Putamen (tissue), 1 donor: Measurements from ENCODE around the gene SLC5A6.
"Not testable (repeated sequence)": the region's sequence is repeated elsewhere in the genome, so short reads cannot be mapped to it uniquely, and the experiment has no call there.

Experiments
- DNase-seq: peaks from one replicate; pipeline ENCODE4 v3.0.0-alpha.2; 2016; ENCODE audit warnings: low spot score

SLC5A6 gene

DNA sequence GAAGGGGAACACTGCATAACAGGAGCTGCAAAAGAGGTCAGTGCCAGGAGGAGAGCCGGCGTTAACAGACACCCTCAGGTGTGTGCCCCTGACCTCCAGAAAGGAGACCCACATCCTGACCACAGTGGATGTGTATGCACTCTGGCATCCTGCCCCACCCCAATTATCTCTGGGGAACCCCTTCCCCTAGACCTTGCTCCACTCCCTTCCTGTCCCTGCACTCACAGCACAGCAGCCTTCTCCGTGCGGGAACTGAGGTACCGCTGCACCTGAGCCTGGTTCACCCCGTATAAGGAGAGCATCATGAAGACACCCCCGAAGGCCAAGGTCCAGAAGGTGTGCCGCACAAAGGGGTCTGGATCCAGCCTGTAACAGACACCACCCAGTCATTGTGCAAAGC is 7.5 kb downstream of the SLC5A6 start:
- DNase-seq = no peak

DNA sequence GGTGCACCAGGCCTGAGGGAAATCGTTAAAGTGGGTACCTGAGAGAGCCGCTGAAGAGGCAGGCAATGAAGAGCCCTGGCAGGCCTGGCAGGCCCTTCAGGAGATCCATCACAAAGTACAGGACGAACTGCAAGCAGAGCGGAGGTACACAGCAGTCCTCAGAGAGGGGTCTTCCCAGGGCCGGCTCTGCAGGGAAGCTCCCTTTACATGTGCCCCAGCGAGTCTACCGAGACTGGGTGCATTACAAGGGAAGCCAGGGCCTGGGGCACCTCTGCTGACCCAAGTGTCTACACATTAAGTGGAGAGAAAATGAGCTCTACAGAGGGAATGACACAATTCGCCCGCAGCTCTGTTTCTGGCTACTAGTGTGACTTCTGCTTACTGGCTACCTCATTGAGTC is 8.3 kb downstream of the SLC5A6 start:
- DNase-seq = no peak

DNA sequence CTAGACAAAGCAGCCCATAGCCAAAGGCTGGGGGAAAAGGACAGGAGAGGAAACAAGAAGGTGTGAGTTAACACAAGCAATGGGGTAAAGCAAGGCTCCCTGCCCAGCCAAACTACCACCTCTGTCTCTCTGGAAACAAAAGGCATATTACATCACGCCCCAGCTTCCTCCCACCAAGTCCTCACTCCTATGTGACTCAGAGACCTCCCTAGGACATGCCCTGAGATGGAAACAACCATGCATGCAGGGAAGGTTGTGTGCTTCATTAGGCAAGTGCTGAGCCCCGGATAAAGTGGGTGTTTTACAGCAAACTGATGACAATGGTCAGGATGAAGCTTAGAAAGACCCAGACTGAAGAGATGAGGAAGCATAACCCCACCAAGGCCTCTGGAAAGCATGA is 9.2 kb downstream of the SLC5A6 start:
- DNase-seq = no peak

DNA sequence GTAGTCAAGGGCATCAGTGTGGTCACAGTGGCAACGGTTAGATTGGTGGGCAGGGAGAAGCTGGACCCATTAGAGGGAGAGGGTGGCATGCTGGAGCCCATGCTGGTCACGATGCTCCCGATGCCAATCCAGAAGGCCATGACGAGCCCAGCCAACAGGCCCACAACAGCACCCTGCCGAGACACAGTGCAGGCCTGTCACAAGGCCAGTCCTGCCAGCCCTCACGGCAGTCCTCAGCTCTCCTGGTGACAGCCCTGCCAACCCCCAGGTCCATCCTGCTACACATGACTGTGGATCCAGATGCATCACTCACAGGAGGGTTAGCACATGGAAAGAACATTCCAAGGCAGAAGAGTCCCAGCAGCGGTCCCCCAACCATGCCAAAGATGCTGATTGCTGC is 10.4 kb downstream of the SLC5A6 start:
- no peak for DNase-seq

GRCh38 chr2:27199241-27199640 is 12.8 kb downstream of the SLC5A6 start:
- DNase-seq = no peak

GRCh38 chr2:27198627-27199026 is 13.4 kb downstream of the SLC5A6 start:
- no peak for DNase-seq

- DNase-seq = not testable (repeated sequence)
Measured at GRCh38 chr2:27198068-27198467, 14.0 kb downstream of the SLC5A6 start.

GRCh38 chr2:27195799-27196198 is 16.3 kb downstream of the SLC5A6 start:
- not testable (repeated sequence) for DNase-seq

DNA sequence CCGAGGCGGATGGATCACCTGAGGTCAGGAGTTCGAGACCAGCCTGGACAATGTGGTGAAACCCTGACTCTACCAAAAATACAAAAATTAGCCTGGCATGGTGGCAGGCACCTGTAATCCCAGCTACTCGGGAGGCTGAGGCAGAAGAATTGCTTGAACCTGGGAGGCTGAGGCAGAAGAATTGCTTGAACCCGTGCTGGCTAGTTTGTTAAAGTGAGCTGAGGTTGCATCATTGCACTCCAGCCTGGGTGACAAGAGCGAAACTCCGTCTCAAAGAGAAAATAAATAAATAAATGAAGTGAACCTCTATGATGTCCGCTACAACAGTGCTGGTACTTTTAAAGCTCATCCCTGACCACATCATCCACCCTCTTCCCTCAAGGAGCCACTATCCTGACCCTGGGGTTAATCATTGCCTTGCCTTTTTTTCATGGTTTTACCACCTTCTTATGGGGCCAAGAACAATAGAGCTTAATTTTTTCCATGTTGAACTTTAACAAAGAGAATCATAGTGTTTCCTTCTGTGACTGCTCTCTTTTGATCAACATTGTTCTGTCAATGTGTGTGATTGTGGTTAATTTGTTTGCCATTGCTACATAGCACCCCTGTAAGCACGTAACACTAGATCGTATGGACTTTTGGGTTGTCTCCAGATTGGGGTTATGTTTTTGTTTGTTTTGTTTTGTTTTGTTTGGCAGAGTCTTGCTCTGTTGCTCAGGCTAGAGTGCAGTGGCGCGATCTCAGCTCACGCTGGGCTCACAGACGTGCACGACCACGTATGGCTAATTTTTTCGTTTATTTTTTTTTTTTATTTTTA is 17.3 kb downstream of the SLC5A6 start:
- DNase-seq = no peak

- DNase-seq = no peak
Measured at GRCh38 chr2:27191070-27191829, 20.8 kb downstream of the SLC5A6 start.

- no peak for DNase-seq
Measured at GRCh38 chr2:27189989-27190388, 22.1 kb downstream of the SLC5A6 start.

DNA sequence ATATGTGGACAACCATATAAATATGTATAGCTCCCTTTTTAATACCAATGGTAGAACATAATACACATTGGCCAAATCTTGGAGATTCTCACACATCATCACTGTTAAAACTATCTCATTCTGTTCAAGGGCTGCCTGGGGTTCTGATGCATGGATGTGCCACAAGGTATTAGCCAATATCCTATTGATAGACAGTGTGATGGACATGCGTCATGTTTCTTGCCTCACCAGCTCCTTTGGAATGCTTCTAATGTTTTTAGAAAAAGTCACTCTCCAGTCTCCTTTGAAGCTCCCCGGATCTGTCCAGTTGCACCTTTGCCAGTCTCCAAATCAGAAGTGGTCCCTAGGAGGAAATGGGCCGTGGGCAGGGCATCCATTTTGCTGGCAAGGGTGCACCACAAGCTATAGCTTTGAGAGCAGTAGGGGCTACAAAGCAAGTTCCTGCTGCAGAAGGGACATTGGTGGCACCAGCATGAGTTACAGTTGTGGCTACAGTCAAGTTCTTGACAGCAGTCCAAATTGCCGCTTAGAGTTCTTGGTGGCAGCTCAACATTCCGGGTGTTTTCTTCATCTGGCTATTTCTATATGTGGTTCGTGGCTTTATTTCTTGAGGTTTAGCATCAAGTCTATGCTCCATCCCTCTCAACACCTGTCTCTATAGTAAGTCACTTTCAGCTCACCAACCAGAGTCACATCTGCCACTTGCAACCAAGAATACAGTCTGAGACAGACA is 25.3 kb downstream of the SLC5A6 start:
- no peak for DNase-seq

- DNase-seq = no peak
Measured at GRCh38 chr2:27185331-27186026, 26.6 kb downstream of the SLC5A6 start.

DNA sequence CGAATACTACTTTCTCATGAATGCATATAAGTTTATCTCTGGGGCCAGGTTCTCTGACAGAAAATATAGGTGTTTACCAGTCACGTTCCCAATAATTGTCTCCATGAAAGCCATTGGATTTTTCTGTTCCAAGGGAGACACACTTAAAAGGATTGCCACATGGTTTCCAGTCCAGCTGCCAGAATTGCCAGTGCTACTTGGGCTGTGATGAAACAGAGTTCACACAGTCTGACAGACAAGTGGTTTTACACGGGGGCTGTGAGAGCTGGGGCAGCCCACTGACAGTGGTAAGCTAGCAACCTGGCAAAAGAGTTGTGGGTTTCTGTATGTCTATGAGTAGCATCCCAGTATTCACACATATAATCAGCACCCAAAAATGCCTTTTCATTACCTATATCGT is 28.0 kb downstream of the SLC5A6 start:
- no peak for DNase-seq

- no peak for DNase-seq
Measured at GRCh38 chr2:27182346-27182745, 29.7 kb downstream of the SLC5A6 start.

DNA sequence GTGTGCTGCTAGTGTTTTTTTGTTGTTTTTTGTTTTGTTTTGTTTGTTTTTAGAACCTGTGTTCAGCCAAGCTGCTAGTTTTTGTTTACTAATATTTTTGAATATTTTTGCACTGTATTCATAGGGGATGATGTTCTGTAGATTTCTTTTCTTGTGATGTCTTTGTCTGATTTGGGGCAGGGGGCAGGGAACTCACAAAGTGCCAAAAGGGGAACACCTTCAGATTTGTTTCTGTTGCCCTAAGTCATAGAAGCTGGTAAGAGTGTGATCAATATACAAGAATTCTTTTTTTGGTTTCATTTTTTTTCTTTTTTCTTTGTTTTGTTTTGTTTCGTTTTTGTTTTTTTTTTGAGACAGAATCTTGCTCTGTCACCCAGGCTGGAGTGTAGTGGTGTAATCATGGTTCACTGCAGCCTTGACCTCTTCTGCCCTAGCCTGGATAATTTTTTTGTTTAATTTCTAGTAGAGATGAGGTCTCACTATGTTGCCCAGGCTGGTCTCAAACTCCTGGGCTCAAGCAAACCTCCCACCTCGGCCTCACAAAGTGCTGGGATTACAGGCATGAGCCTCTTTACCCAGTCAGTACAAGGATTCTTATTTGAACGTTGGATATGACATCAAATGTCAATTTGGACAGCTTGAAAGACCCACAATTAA is 32.6 kb downstream of the SLC5A6 start:
- no peak for DNase-seq

DNA sequence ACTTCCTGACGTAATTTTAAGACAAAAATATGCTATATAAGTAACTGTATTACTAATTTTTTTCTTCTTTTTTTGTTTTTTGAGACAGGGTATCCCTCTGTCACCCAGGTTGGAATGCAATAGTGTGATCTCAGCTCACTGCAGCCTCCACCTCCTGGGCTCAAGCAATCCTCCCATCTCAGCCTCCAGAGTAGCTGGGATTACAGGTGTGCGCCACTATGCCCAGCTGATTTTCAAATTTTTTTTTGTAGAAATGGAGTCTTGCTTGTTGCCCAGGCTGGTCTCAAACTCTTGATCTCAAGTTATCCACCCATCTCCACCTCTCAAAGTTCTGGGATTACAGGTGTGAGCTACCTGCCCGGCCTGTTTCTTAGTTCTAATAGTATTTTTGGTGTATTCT is 33.6 kb downstream of the SLC5A6 start:
- DNase-seq = no peak

- no peak for DNase-seq
Measured at GRCh38 chr2:27177441-27178351, 34.4 kb downstream of the SLC5A6 start.

- DNase-seq = not testable (repeated sequence)
Measured at GRCh38 chr2:27175781-27176180, 36.3 kb downstream of the SLC5A6 start.

DNA sequence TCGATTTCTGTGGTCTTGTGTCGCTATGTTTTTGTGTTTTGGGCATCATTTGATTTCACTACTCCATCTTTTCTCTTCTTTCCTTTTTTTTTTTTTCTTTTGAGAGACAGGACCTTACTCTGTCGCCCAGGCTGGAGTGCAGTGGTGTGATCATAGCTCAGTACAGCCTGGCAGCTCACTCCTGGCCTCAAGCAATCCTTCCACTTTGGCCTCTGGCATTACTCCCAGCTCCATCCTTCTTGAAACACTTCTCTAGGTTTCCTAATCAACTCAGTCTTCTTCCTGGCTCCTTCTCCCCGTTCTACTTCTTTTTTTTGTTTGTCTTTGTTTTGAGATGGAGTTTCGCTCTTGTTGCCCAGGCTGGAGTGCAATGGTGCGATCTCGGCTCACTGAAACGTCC is 36.7 kb downstream of the SLC5A6 start:
- no peak for DNase-seq

GRCh38 chr2:27174638-27175037 is 37.4 kb downstream of the SLC5A6 start:
- DNase-seq = no peak
